Measurements from ENCODE around the gene GALNT11.

GALNT11 gene

DNA sequence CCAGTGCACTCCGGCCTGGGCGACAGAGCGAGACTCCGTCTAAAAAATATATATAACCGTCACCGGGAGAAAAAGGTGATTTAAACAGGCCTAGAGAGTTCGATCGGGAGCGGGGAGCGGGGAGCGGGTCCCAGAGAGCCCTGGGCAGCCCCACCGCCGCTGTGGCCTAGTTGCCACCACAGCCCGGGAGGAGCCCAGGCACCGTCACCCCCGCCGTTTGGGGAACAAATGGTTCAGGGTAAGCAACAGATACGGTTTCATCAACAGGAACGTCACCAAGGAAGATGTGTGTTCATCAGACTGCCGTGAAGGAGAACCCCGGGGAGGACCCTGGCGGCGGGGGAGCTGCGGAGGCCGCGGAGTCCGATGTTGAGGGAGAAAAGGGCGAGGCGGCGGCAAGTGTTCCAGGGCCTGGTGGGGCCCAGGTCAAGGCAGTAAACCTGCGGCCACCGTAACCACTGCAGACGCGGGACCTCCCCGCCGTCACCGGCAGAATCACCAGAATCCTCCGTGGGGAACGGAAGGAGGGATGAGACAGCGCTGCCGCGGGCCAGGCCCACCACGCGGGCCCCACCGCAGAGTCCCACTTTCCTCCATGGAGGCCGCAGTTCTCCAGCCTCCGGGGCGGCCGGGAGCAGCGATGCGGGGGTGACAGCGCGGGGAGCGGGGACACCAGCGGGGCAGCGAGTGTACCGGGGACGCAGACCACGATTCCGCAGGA is 103.4 kb downstream of the GALNT11 start:
- no peaks in the 10 kb centered on the region for H3K4me1 ChIP-seq (ENCODE audit: control insufficient read depth, insufficient read depth, low read length)
- H3K4me3 ChIP-seq (ENCODE audit: low read length): no peak overlapping the region
- no peaks in the 10 kb centered on the region for H3K9me3 ChIP-seq (ENCODE audit: control insufficient read depth, insufficient read depth, low read length)
- no peak overlapping the region for H3K27ac ChIP-seq (ENCODE audit: low read length)
- no CpG with 5 or more reads among the region's 60 CpGs for WGBS (ENCODE audit: insufficient coverage, insufficient read length)
- H3K27me3 ChIP-seq (ENCODE audit: control insufficient read depth, insufficient read depth, low read length): no peaks in the 10 kb centered on the region
- peaks cover 11% of the 10 kb centered on the region for H3K36me3 ChIP-seq (ENCODE audit: control insufficient read depth, insufficient read depth, low read length)
- DNase-seq (ENCODE audit: low read depth, low spot score): no peak

DNA sequence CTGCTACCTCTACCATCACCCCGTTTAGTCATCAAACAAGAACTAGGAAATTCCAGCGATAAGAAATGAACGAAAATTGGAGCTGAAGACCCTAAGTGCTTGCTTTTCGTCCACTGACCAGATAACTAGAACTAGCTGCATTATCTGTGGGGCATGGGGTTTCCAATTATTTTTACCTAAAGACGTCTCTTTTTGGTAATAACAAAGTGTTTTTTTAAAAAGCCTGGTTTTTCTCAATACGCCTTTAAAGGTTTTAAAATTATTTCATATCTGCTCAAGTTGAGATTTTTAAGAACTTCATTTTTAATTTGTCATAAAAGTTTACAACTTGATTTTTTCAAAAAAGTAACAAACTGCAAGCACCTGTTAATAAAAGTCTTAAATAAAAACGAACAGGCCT is 104.2 kb downstream of the GALNT11 start:
- H3K27ac ChIP-seq (ENCODE audit: low read length): no peak overlapping the region
- WGBS (ENCODE audit: insufficient coverage, insufficient read length): no CpG with 5 or more reads among the region's 7 CpGs
- H3K4me3 ChIP-seq (ENCODE audit: low read length): no peak overlapping the region
- DNase-seq (ENCODE audit: low read depth, low spot score): no peak
- no peaks in the 10 kb centered on the region for H3K4me1 ChIP-seq (ENCODE audit: control insufficient read depth, insufficient read depth, low read length)
- no peaks in the 10 kb centered on the region for H3K27me3 ChIP-seq (ENCODE audit: control insufficient read depth, insufficient read depth, low read length)
- peaks cover 11% of the 10 kb centered on the region for H3K36me3 ChIP-seq (ENCODE audit: control insufficient read depth, insufficient read depth, low read length)
- H3K9me3 ChIP-seq (ENCODE audit: control insufficient read depth, insufficient read depth, low read length): no peaks in the 10 kb centered on the region

DNA sequence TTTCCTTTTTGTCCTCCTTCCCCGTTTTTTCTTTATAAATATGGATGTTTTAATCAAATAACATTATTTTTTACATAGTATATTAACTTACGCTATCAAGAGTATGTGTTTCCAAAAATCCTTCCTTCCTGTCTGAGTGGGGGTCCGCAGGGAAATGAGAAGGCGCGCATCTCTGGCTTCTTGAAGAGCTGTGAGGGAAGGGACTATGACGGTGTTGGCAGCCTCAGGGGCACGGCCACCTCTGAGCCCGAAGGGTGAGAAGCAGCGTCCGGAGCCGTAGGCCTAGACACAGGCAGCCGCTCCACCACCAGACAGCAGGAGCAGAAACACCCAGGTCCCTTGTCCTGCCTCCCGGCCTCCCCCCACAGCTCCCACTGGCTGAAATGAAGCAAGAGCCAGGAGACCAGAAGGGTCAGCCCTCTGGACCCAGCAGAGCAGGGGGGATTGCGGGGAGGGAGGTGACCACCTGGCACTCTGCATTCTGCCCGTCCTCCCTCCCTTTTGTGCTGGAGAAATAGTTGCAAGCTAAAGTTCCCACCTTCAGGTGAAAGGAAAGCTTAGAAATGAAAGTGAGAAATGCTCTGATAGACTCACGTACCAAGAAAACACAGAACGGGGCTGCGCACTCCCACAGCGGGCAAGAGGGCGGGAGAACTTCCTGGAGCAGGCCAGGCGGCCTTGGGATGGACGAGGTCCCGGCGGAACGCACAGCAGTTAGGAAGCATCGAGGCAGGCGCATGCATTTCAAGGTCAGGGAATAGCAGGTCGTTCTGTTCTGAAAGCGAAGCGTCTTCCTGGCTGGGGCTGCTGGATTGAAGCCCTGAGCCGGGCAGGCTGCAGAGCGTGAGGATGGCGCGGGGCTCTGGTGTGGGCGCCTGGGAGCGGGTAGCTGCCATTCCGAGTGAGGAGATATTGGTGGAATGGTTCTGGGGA is 105.5 kb downstream of the GALNT11 start:
- no peaks in the 10 kb centered on the region for H3K27me3 ChIP-seq (ENCODE audit: control insufficient read depth, insufficient read depth, low read length)
- H3K36me3 ChIP-seq (ENCODE audit: control insufficient read depth, insufficient read depth, low read length): peaks cover 11% of the 10 kb centered on the region
- H3K9me3 ChIP-seq (ENCODE audit: control insufficient read depth, insufficient read depth, low read length): no peaks in the 10 kb centered on the region
- H3K27ac ChIP-seq (ENCODE audit: low read length): no peak overlapping the region
- no CpG with 5 or more reads among the region's 37 CpGs for WGBS (ENCODE audit: insufficient coverage, insufficient read length)
- no peak for DNase-seq (ENCODE audit: low read depth, low spot score)
- H3K4me3 ChIP-seq (ENCODE audit: low read length): no peak overlapping the region
- no peaks in the 10 kb centered on the region for H3K4me1 ChIP-seq (ENCODE audit: control insufficient read depth, insufficient read depth, low read length)

DNA sequence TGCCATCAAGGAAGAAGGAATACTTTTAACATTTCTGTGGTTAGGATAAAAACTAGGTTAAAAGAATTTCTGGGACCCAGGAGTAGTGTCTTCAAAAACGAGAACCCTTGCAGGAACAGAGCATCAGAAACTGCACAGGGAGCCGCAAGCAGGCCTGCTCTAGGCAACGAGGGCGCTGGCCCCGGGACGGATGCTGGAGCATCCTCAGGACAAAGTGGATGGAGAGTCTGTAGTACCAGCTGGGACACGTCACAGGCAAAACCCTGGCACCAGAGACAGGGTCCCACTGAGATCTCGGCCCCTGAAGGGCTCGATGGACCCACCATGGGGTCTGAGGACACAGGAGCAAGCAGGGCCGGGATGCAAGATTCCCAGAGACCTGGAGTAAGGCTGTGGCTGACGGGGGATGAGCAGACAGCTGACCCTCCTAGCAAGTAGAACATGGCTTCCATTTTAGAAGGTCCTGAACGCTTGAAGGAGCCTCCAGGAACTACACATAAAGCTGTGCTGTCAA is 106.6 kb downstream of the GALNT11 start:
- H3K4me1 ChIP-seq (ENCODE audit: control insufficient read depth, insufficient read depth, low read length): no peaks in the 10 kb centered on the region
- peaks cover 13% of the 10 kb centered on the region for H3K36me3 ChIP-seq (ENCODE audit: control insufficient read depth, insufficient read depth, low read length)
- no peaks in the 10 kb centered on the region for H3K9me3 ChIP-seq (ENCODE audit: control insufficient read depth, insufficient read depth, low read length)
- H3K27ac ChIP-seq (ENCODE audit: low read length): no peak overlapping the region
- no peak overlapping the region for H3K4me3 ChIP-seq (ENCODE audit: low read length)
- no CpG with 5 or more reads among the region's 12 CpGs for WGBS (ENCODE audit: insufficient coverage, insufficient read length)
- DNase-seq (ENCODE audit: low read depth, low spot score): no peak
- no peaks in the 10 kb centered on the region for H3K27me3 ChIP-seq (ENCODE audit: control insufficient read depth, insufficient read depth, low read length)

DNA sequence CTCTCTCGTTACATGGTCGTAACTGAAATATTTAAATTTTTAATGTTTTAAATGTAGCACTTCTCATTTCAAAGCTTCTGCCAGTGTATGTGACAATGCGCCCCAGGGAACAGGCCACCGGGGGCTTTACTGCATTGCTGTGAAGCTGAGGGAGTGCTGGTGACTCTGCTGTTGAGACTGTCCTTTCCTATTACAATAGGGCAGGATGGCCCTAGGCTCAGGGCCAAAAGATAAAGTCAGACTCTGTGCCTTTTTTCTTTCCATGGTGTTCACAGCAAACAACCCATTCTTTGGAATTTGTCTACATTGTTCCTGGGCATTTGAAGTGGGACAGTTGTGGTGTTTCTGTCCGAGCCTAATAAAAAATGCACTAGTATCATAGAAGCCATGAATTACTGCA is 107.3 kb downstream of the GALNT11 start:
- no peak overlapping the region for H3K4me3 ChIP-seq (ENCODE audit: low read length)
- no peaks in the 10 kb centered on the region for H3K9me3 ChIP-seq (ENCODE audit: control insufficient read depth, insufficient read depth, low read length)
- H3K4me1 ChIP-seq (ENCODE audit: control insufficient read depth, insufficient read depth, low read length): no peaks in the 10 kb centered on the region
- no peak for DNase-seq (ENCODE audit: low read depth, low spot score)
- no CpG with 5 or more reads among the region's 5 CpGs for WGBS (ENCODE audit: insufficient coverage, insufficient read length)
- H3K27me3 ChIP-seq (ENCODE audit: control insufficient read depth, insufficient read depth, low read length): no peaks in the 10 kb centered on the region
- H3K36me3 ChIP-seq (ENCODE audit: control insufficient read depth, insufficient read depth, low read length): peaks cover 13% of the 10 kb centered on the region
- no peak overlapping the region for H3K27ac ChIP-seq (ENCODE audit: low read length)

DNA sequence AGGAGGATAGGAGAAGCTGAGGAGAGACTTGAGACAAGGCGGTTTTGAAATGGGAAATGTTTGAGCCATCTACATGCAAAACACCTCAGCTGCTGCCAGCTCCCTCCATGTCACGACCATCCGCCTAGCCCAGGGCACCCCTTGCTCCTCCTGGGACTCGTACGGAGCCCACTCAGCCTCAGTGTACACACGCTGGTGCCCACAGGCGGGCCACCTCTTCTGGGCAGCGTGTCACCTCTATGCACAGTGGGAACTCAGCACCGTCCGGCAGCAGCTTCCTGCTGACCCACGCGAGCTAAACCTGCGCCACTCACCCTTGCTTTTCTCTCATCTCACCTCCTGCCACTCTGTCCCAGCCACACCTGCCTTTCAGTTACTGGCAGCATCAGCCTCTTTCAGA is 108.3 kb downstream of the GALNT11 start:
- H3K27ac ChIP-seq (ENCODE audit: low read length): no peak overlapping the region
- no CpG with 5 or more reads among the region's 13 CpGs for WGBS (ENCODE audit: insufficient coverage, insufficient read length)
- no peaks in the 10 kb centered on the region for H3K27me3 ChIP-seq (ENCODE audit: control insufficient read depth, insufficient read depth, low read length)
- no peak for DNase-seq (ENCODE audit: low read depth, low spot score)
- no peak overlapping the region for H3K4me3 ChIP-seq (ENCODE audit: low read length)
- no peaks in the 10 kb centered on the region for H3K4me1 ChIP-seq (ENCODE audit: control insufficient read depth, insufficient read depth, low read length)
- no peaks in the 10 kb centered on the region for H3K9me3 ChIP-seq (ENCODE audit: control insufficient read depth, insufficient read depth, low read length)
- H3K36me3 ChIP-seq (ENCODE audit: control insufficient read depth, insufficient read depth, low read length): peaks cover 15% of the 10 kb centered on the region

DNA sequence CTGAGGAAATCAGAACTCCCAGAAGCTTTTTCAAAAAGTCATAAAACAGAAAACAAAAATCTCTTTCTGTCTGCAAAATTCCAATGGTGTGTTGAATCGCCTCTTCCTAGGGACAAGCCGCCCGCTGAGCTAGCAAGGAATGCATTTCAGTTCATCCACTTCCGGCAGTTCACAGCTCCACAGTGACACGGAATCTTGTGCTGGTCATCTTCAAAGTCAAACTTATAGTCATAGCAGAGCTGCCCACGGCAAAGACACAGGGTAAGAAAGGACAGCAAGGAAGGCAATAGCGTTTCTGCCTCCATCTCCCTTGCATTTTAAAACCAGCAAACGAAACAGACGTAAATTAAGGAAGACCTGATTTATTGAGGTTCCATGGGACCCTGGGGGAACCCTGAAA is 111.2 kb downstream of the GALNT11 start:
- no peaks in the 10 kb centered on the region for H3K27me3 ChIP-seq (ENCODE audit: control insufficient read depth, insufficient read depth, low read length)
- H3K4me3 ChIP-seq (ENCODE audit: low read length): no peak overlapping the region
- DNase-seq (ENCODE audit: low read depth, low spot score): no peak
- no peak overlapping the region for H3K27ac ChIP-seq (ENCODE audit: low read length)
- no peaks in the 10 kb centered on the region for H3K4me1 ChIP-seq (ENCODE audit: control insufficient read depth, insufficient read depth, low read length)
- whole genome bisulfite sequencing (ENCODE audit: insufficient coverage, insufficient read length): no CpG with 5 or more reads among the region's 9 CpGs
- peaks cover 13% of the 10 kb centered on the region; the same call in 1 of the 2 replicates for H3K36me3 ChIP-seq (ENCODE audit: control insufficient read depth, insufficient read depth, low read length)
- no peaks in the 10 kb centered on the region for H3K9me3 ChIP-seq (ENCODE audit: control insufficient read depth, insufficient read depth, low read length)

DNA sequence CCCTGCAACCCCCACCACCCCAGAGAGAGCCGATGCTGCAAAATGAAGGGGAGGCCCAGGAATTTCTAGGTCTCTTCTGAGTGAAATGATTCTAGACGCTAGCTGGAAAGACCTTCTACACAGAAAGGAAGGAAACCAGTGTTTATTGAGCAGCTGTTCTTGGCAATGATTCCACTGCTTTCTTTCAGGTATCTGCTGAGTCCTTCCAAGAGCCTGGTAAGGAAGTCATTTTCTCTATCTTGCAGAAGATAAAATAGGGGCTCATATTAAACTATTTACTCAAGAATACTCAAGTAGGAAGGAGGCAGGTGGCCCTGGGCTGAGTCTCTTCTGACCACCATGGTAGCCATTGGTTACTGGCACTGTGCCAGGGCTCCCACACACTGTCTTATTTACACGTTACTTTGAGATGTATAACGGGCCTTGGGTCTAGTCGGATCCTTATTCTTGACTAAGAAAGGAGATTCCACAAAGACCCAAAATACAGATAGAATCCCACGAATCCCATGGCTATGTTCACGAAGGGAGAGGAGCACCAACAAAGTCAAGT is 112.1 kb downstream of the GALNT11 start:
- no peak for DNase-seq (ENCODE audit: low read depth, low spot score)
- no peaks in the 10 kb centered on the region for H3K9me3 ChIP-seq (ENCODE audit: control insufficient read depth, insufficient read depth, low read length)
- whole genome bisulfite sequencing (ENCODE audit: insufficient coverage, insufficient read length): no CpG with 5 or more reads among the region's 7 CpGs
- H3K4me1 ChIP-seq (ENCODE audit: control insufficient read depth, insufficient read depth, low read length): no peaks in the 10 kb centered on the region
- H3K36me3 ChIP-seq (ENCODE audit: control insufficient read depth, insufficient read depth, low read length): peaks cover 13% of the 10 kb centered on the region; the same call in 1 of the 2 replicates
- H3K27me3 ChIP-seq (ENCODE audit: control insufficient read depth, insufficient read depth, low read length): no peaks in the 10 kb centered on the region
- no peak overlapping the region for H3K27ac ChIP-seq (ENCODE audit: low read length)
- H3K4me3 ChIP-seq (ENCODE audit: low read length): no peak overlapping the region

DNA sequence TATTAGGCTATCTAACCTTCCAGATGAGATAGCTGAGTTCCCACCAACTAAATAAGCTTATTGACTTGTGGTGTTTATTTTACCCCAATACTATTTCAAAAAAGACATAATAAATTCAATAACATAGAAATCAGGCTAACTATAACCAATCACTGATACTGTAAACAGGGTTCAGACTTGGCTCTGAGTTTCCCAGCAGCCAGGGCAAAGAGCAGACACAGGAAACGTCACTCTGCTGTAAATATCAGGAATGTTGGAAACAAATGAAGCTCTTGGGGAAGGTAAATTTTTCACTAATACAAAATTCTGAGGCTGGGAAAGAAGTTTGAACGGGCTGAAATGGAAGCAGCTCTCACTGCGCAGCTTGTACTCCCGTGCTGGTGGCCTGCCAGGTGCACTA is 114.6 kb downstream of the GALNT11 start:
- no peaks in the 10 kb centered on the region for H3K9me3 ChIP-seq (ENCODE audit: control insufficient read depth, insufficient read depth, low read length)
- H3K4me3 ChIP-seq (ENCODE audit: low read length): no peak overlapping the region
- DNase-seq (ENCODE audit: low read depth, low spot score): no peak
- H3K4me1 ChIP-seq (ENCODE audit: control insufficient read depth, insufficient read depth, low read length): no peaks in the 10 kb centered on the region
- H3K27ac ChIP-seq (ENCODE audit: low read length): no peak overlapping the region
- no peaks in the 10 kb centered on the region for H3K27me3 ChIP-seq (ENCODE audit: control insufficient read depth, insufficient read depth, low read length)
- WGBS (ENCODE audit: insufficient coverage, insufficient read length): no CpG with 5 or more reads among the region's 4 CpGs
- peaks cover 10% of the 10 kb centered on the region; the same call in 1 of the 2 replicates for H3K36me3 ChIP-seq (ENCODE audit: control insufficient read depth, insufficient read depth, low read length)

DNA sequence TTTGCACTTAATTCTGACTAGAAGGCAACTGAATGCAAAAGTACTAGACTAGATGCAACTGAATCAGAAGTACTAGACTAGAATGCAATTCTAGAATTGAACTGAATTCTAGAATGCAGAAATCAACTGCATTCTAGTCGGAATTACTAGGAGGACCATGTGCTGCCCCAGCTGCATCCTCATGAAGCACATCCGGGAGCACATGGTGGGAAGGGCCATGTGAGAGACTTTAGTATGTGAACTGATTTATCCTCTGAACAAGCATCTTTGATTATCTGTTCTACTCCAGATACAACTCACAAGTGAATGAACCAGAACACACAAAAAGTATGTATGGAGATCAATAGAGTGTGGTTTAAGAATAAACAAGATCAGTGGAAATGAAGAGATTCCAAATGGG is 115.1 kb downstream of the GALNT11 start:
- no peak overlapping the region for H3K27ac ChIP-seq (ENCODE audit: low read length)
- H3K9me3 ChIP-seq (ENCODE audit: control insufficient read depth, insufficient read depth, low read length): no peaks in the 10 kb centered on the region
- H3K36me3 ChIP-seq (ENCODE audit: control insufficient read depth, insufficient read depth, low read length): peaks cover 10% of the 10 kb centered on the region; the same call in 1 of the 2 replicates
- WGBS (ENCODE audit: insufficient coverage, insufficient read length): no CpG with 5 or more reads among the region's 2 CpGs
- DNase-seq (ENCODE audit: low read depth, low spot score): no peak
- no peaks in the 10 kb centered on the region for H3K4me1 ChIP-seq (ENCODE audit: control insufficient read depth, insufficient read depth, low read length)
- no peak overlapping the region for H3K4me3 ChIP-seq (ENCODE audit: low read length)
- no peaks in the 10 kb centered on the region for H3K27me3 ChIP-seq (ENCODE audit: control insufficient read depth, insufficient read depth, low read length)

Data from iPS DF 6.9 (cell line).